ENCODE measurements around the gene ACP3. TPM values are rescaled to one million over a fixed set of nuclear protein-coding genes. Genes with fewer than 3 reads are reported as not detected.
"Not testable (repeated sequence)": the region's sequence is repeated elsewhere in the genome, so short reads cannot be mapped to it uniquely, and the experiment has no call there.

The ACP3 gene
- total RNA-seq, 4 donors from 2014 or later: 3.2 to 9.7 (median 8.0) TPM

- intact Hi-C loops (cut with DNase I): no loop called here
- TF ChIP-seq, protein P1, sequence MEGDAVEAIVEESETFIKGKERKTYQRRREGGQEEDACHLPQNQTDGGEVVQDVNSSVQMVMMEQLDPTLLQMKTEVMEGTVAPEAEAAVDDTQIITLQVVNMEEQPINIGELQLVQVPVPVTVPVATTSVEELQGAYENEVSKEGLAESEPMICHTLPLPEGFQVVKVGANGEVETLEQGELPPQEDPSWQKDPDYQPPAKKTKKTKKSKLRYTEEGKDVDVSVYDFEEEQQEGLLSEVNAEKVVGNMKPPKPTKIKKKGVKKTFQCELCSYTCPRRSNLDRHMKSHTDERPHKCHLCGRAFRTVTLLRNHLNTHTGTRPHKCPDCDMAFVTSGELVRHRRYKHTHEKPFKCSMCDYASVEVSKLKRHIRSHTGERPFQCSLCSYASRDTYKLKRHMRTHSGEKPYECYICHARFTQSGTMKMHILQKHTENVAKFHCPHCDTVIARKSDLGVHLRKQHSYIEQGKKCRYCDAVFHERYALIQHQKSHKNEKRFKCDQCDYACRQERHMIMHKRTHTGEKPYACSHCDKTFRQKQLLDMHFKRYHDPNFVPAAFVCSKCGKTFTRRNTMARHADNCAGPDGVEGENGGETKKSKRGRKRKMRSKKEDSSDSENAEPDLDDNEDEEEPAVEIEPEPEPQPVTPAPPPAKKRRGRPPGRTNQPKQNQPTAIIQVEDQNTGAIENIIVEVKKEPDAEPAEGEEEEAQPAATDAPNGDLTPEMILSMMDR (IDR thresholded peaks at IDR 0.05): no peak
- no peak for TF ChIP-seq POLR2A (IDR thresholded peaks at IDR 0.05)
- Histone ChIP-seq H3K4me1 (no peaks in the 10 kb centered on the region), H3K27ac (no peak overlapping the region), H3K36me3 (no peaks in the 10 kb centered on the region), H3K9me3 (no peaks in the 10 kb centered on the region), H3K27me3 (no peaks in the 10 kb centered on the region), H3K4me3 (replicated peaks in 1 of 3) (no peak overlapping the region)
- no peak for DNase-seq
Measured at GRCh38 chr3:132293251-132293650, 24.0 kb upstream of the ACP3 start.

DNA sequence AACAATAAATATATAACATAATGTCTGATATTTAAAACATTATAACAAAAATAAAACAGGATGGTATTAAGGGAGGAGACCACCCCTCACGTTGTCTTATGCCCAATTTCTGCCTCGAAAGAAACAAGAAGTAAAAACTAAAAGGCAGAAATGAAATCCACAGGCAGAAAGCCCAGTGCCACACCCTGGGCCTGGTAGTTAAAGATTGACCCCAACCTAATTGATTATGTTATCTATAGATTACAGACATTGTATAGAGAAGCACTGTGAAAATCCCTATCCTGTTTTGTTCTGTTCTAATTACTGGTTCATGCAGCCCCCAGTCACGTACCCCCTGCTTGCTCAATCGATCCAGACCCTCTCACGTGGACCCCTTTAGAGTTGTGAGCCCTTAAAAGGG is 22.3 kb upstream of the ACP3 start:
- no peaks in the 10 kb centered on the region for H3K27me3 ChIP-seq
- TF ChIP-seq, protein P1 (IDR thresholded peaks at IDR 0.05): no peak
- TF ChIP-seq POLR2A (IDR thresholded peaks at IDR 0.05): no peak
- H3K4me1 ChIP-seq: peaks cover 4 to 10% of the 10 kb centered on the region in 2 donors
- H3K4me3 ChIP-seq (replicated peaks in 1 of 3): no peak overlapping the region
- H3K9me3 ChIP-seq: no peaks in the 10 kb centered on the region
- WGBS, 2 donors: 71 to 93% methylated on average over 5 of the region's 5 CpGs
- intact Hi-C loops (cut with DNase I): no loop called here
- H3K36me3 ChIP-seq: no peaks in the 10 kb centered on the region
- DNase-seq: no peak
- H3K27ac ChIP-seq: no peak overlapping the region

DNA sequence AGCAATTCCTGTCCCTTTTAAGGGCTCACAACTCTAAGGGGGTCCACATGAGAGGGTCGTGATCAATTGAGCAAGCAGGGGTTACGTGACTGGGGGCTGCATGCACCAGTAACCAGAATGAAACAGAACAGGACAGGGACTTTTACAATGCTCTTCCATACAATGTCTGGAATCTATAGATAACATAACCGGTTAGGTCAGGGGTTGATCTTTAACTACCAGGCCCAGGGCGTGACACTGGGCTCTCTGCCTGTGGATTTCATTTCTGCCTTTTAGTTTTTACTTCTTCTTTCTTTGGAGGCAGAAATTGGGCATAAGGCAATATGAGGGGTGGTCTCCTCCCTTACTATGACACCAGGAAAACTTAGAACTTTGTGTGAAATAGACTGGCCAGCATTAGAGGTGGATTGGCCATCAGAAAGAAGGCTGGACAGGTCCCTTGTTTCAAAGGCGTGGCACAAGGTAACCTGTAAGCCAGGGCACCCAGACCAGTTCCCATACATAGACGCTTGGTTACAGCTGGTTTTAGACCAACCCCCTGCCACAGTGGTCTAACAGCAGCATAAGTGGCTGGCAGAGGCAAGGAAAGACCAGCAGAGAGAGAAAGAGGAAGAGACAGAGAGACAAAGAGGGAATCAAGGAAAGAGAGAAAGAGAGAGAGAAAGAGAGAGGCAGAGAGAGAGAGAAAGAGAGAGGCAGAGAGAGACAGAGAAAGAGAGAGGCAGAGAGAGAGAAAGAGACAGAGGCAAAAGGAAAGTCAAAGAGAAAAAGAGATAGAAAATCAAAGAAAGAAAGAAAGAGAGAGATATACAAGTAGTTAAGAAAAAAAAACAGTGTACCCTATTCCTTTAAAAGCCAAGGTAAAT is 13.6 kb upstream of the ACP3 start:
- intact Hi-C loops (cut with DNase I); H3K4me1 ChIP-seq; H3K27me3 ChIP-seq; H3K4me3 ChIP-seq (replicated peaks in 1 of 3); H3K9me3 ChIP-seq; H3K27ac ChIP-seq; H3K36me3 ChIP-seq; DNase-seq: not testable (repeated sequence)
- WGBS, 2 donors: 79 to 93% methylated on average over 6 of the region's 6 CpGs

GRCh38 chr3:132304351-132304750 is 12.9 kb upstream of the ACP3 start:
- H3K27me3 ChIP-seq; DNase-seq; H3K4me3 ChIP-seq (replicated peaks in 1 of 3); H3K36me3 ChIP-seq; H3K4me1 ChIP-seq; H3K27ac ChIP-seq; H3K9me3 ChIP-seq; intact Hi-C loops (cut with DNase I): not testable (repeated sequence)
- 77 to 79% methylated on average over 2 of the region's 2 CpGs for WGBS, 2 donors

- DNase-seq; H3K36me3 ChIP-seq; H3K9me3 ChIP-seq; H3K4me3 ChIP-seq (replicated peaks in 1 of 3); H3K4me1 ChIP-seq; intact Hi-C loops (cut with DNase I); H3K27ac ChIP-seq; H3K27me3 ChIP-seq: not testable (repeated sequence)
- 93 to 96% methylated on average over 11 of the region's 11 CpGs for WGBS, 2 donors
Measured at GRCh38 chr3:132310057-132310456, 7.2 kb upstream of the ACP3 start.

DNA sequence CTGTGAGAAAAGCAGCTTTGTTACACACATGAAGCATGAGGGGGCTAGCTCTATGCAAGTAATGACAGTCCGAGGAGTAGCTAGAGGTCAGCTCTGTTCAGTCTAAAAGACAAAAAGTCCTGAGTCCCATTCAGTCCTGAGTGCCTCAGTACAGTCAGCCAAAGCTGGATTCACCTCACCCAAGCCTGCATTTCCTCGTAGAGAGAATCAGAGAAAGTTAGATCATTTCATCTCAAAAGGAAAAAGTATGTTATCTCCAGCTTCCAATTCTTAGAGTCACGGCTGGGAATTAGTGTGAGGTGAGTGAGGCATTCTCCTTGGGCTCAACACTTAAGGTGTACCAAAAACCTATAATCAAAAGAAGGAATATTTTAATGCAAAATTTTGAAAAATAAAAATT is 5.9 kb upstream of the ACP3 start:
- H3K9me3 ChIP-seq: no peaks in the 10 kb centered on the region
- DNase-seq: no peak

More for the DNA sequence above, 5.9 kb upstream of the ACP3 start:
- intact Hi-C loops (cut with DNase I): no loop called here
- no peak overlapping the region for H3K4me3 ChIP-seq (replicated peaks in 1 of 3)
- H3K27ac ChIP-seq: no peak overlapping the region
- no peak for TF ChIP-seq POLR2A (IDR thresholded peaks at IDR 0.05)
- TF ChIP-seq, protein P1 (IDR thresholded peaks at IDR 0.05): no peak
- peaks cover 2% of the 10 kb centered on the region in 2 donors for H3K4me1 ChIP-seq
- no peaks in the 10 kb centered on the region for H3K27me3 ChIP-seq
- WGBS, 2 donors: 85 to 94% methylated on average over 3 of the region's 3 CpGs
- H3K36me3 ChIP-seq: no peaks in the 10 kb centered on the region

Measured in thyroid gland (tissue), 4 donors.